CD4-positive, alpha-beta T cell treated with Interleukin-15 for 4 hours (primary cell): Measurements from ENCODE around the gene LUZP4.
"Not testable (repeated sequence)": the region's sequence is repeated elsewhere in the genome, so short reads cannot be mapped to it uniquely, and the experiment has no call there.

Experiments used
- DNase-seq: peaks from one replicate; pipeline ENCODE4 v3.0.0-alpha.2; 2020; ENCODE audit warnings: low spot score

The LUZP4 gene

DNA sequence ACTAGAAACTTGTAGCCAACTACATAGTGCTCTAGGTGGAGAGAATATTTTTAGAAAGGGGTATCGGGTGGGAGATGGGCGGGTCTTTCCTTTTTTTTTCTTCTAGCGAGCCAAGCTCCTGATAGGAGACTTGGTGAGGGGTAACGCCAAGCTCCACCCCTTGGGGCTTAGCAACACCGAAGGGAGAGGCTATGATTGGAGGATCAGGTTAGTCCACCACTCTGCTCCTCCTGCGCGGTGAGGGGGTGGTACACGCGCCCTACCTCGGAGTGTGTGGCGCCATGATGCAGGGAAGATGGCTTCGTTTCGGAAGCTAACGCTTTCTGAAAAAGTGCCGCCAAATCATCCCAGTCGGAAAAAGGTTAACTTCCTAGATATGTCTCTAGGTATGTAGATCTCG lies at the start of gene LUZP4:
LUZP4 (plus strand) TSS at position 251 of the 400 bp plus-strand sequence; CDS start at position 296, 45 bp downstream.
- DNase-seq, result no peak

- DNase-seq, result no peak
Measured at GRCh38 chrX:115251458-115252233, 37.9 kb upstream of the LUZP4 start.

GRCh38 chrX:115255003-115255402 lies 34.5 kb upstream of the LUZP4 start:
- no peak for DNase-seq

- DNase-seq, result no peak
Measured at GRCh38 chrX:115257711-115258110, 31.8 kb upstream of the LUZP4 start.

DNA sequence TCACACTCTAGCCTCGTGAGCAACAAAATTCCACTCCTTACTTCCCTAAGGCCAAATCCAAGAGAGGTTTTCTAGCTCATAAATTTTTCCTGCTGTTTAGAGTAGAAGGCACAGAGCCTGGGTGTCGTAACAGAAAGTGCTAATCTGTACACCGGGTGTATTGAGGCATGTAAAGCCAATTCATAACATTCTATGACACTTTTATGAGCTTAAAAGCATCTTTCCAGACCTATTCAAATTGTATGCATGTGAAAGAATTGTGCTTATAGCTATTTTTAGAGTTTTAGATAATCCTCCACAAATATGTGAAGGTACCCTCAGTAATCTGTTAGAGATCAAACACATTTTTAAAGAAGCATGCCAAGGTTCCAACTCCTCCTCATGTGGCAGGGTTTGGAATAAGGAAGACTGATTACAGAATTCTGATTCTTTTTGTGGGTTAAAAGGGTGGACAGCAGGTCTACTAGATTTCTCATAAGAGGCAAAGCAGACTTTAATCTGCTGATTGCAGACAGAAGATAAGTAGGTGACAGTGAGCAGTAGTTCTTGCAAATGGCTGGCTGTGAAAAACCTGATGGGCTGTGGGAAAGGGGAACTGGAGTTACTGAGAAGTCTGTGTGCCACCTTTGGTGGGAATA lies 30.2 kb upstream of the LUZP4 start:
- no peak for DNase-seq

GRCh38 chrX:115260330-115260729 lies 29.2 kb upstream of the LUZP4 start:
- DNase-seq, result no peak

DNA sequence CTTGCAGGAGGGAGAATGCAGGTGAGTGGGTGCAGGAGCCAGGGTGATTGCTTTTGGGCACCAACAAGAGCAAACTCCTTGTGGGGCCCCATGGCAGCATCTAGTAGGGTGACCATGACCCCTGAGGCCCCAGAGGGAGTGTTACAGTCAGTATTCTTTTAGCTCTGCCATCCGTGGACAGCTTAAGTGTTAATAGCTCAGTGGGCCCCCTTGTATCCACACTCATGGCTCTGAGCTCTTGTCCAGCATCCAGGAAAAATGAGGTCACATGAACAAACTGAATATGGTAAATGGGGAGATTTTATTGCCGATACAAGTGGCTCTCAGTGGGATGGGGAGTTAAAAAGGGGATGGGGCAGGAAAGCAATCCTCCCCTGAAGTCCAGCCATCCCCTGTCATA lies 28.4 kb upstream of the LUZP4 start:
- DNase-seq, result no peak

DNA sequence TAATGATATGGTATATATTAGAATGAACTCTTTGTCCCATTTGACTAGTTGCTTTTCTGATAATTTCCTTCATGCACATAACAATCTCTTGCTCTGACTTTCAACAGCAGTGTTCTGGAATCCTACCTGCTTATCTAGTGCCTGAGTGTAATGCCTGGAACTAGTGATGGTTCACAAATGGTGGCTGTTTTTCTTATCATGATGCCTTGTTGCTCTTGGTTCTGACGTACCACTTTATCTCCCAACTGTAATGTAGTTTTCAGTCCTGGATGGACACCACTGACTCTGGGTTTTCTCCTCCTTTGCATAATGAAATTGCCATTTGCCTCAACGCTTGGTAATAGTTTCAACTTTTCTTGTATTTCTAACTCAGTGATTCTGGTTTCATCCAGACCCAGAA lies 25.5 kb upstream of the LUZP4 start:
- DNase-seq, result no peak

DNA sequence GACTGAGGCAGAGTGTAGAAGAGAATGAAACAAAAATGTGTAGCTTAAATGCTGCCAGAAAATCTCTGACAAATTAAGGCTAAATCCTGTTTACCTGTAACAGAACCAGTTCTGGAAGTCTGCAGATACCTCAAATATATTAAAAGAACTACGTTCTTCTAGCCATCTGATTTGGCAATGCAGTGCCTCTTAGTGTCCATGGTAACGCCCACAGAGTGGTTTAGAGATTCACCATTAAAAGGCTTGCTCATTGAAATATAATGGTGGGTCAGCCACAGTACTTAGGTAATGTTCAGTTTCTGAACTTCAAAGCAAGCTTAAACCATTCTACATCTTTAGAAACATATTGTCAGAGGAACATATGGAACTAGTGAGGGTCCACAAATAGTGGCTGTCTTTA lies 23.2 kb upstream of the LUZP4 start:
- no peak for DNase-seq

DNA sequence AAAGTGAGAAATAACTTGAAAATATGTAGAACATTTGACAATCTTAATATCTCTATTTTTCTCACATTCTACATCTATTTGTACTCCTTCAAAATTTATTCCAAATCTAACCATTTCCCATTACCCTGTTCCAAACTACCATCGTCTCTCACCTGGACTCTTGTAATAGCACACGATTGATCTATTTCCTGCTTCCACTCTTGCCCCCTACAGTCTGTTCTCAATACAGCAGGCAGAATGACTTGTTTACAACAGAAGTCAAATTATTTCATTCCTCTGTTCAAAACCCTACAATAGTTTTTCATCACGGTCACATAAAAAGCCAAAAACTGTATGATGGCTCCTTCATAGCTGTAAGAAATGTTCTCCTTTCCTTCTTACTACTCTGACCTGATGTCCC lies 21.1 kb upstream of the LUZP4 start:
- DNase-seq, result no peak

GRCh38 chrX:115269051-115269683 lies 20.3 kb upstream of the LUZP4 start:
- no peak for DNase-seq

DNA sequence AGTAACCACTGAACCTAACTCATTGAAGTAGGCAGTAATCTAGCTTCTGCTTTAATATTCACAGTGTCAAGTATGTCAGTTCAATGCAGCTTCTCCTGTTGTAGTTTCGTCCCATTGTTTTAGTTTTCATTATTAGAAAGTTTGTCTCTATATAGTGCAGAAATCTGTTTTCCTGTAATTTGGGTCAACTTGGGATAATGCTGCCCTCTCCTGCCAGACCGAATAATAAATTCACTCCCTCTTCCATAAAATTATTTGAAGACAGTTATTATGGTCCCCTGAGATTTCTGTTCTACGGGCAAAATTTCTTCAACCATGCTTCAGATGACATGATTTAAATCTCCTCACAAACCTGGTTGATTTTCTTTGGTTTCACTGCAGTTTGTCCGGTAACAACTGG lies 4.6 kb upstream of the LUZP4 start:
- no peak for DNase-seq

- no peak for DNase-seq
Measured at GRCh38 chrX:115297189-115297588, 7.7 kb downstream of the LUZP4 start.

- no peak for DNase-seq
Measured at GRCh38 chrX:115311139-115311538, 21.6 kb downstream of the LUZP4 start.

- no peak for DNase-seq
Measured at GRCh38 chrX:115311601-115312001, 22.1 kb downstream of the LUZP4 start.

- no peak for DNase-seq
Measured at GRCh38 chrX:115318139-115318538, 28.6 kb downstream of the LUZP4 start.

DNA sequence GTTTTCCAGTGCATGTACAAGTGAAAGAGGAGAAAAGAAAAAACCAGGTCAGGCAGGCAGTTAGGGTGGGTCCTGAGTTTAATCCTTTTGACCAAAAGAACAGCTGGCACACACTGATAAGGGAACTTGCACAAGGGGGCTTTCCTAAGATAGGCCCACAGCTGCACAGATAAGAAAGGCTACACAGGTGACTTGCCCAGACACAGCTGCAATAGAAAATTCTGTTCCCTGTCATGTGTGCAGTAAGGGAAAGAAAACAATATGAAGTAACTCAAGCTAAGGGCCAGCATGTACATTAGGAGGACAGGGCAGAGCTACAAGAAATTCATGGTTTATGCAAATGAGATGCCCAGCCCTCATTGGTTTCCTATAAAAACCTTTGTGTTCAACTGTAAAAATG lies 32.9 kb downstream of the LUZP4 start:
- no peak for DNase-seq

DNA sequence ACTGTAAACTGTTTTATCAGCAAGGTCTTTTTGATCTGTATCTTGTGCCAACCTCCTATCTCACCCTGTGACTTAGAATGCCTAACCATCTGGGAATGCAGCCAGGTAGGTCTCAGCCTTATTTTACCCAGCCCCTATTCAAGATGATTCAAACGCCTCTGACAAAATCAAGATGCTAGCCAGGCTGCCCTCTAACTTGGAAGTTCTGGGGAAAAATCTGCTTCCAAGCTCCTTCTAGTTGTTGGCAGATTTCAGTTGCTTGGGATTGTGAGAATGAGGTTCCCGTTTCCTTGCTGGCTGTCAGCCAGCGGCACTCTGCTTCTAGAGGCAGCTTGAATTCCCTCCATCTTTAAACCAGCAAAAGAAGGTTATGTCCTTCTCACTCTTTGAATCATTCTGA lies 34.7 kb downstream of the LUZP4 start:
- DNase-seq, result no peak

- not testable (repeated sequence) for DNase-seq
Measured at GRCh38 chrX:115329282-115329681, 39.8 kb downstream of the LUZP4 start.

- peak; percentile 6 for DNase-seq
Measured at GRCh38 chrX:115330498-115331168, 41.1 kb downstream of the LUZP4 start.

DNA sequence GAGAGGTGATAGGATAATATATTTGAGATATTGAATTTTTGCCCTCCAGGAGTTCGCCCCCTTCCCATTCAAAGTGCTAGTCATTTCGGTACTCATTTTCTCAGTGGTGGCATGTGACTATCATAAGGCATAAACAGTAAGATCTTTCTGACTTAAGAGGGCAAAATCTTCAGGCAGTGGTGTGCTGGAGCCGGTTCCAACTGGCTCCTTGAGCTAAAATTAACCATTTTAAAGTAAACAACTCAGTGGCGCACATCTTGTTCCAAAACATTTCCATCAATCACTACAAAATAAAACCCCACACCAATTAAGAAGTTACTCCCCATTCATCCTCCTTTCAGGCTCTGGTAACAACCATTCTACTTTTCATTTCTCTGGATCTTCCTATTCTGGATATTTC lies 43.3 kb downstream of the LUZP4 start:
- DNase-seq, result no peak

DNA sequence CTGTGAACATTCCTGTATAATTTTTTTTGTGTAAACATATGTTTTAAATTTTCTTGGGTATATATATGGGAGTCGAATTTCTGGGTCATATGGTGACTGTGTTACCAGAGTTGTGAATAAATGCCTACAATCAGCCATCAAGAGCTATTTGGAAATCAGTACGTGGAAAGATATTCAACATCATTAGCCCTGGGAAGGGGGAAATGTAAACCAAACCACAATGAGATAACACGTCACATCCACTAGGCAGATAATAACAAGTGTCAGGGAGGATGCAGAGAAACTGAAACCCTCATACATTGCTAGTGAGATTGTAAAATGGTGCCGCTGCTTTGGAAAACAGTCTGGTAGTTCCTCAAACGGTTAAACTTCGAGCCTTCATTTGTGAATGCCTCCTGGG lies 43.9 kb downstream of the LUZP4 start:
- DNase-seq, result no peak
